ENCODE measurements around the gene BRSK1. TPM values are rescaled to one million over a fixed set of nuclear protein-coding genes. Genes with fewer than 3 reads are reported as not detected.

BRSK1 gene
- total and polyA plus RNA-seq, 2 donors from 2014 or later, result 1.4 to 6.5 TPM

- Histone ChIP-seq H3K4me1 (ENCODE audit: control insufficient read depth in 2 of 3, insufficient read depth in 2 of 3, low read depth in 1 of 3, low read length in 3 of 3) (peaks cover 0 to 6% (median 0%) of the 10 kb centered on the region in 3 donors), H3K36me3 (ENCODE audit: control insufficient read depth in 2 of 3, insufficient read depth in 3 of 3, low read length in 3 of 3) (no peaks in the 10 kb centered on the region), H3K4me3 (ENCODE audit: low read length in 3 of 3) (peak overlapping the region; percentile 16 to 37 (median 32)), H3K9ac (ENCODE audit: low read length in 3 of 3) (no peak overlapping the region), H3K27me3 (ENCODE audit: control insufficient read depth, insufficient read depth, low read length) (peaks cover 15% of the 10 kb centered on the region), H3K27ac (ENCODE audit: low read depth in 2 of 2, low read length in 2 of 2) (no peak overlapping the region), H3K9me3 (ENCODE audit: control insufficient read depth in 2 of 3, insufficient read depth in 1 of 3, low read length in 3 of 3) (no peaks in the 10 kb centered on the region)
- TF ChIP-seq, protein P1, sequence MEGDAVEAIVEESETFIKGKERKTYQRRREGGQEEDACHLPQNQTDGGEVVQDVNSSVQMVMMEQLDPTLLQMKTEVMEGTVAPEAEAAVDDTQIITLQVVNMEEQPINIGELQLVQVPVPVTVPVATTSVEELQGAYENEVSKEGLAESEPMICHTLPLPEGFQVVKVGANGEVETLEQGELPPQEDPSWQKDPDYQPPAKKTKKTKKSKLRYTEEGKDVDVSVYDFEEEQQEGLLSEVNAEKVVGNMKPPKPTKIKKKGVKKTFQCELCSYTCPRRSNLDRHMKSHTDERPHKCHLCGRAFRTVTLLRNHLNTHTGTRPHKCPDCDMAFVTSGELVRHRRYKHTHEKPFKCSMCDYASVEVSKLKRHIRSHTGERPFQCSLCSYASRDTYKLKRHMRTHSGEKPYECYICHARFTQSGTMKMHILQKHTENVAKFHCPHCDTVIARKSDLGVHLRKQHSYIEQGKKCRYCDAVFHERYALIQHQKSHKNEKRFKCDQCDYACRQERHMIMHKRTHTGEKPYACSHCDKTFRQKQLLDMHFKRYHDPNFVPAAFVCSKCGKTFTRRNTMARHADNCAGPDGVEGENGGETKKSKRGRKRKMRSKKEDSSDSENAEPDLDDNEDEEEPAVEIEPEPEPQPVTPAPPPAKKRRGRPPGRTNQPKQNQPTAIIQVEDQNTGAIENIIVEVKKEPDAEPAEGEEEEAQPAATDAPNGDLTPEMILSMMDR (IDR thresholded peaks at IDR 0.05; ENCODE audit: borderline replicate concordance, extremely low read depth, insufficient read depth), result no peak
- DNase-seq, result no peak
- FAIRE-seq, result no peak
- intact Hi-C loops (cut with DNase I), result no loop called here
Measured at GRCh38 chr19:55353356-55353802, 69.6 kb downstream of the BRSK1 start.

DNA sequence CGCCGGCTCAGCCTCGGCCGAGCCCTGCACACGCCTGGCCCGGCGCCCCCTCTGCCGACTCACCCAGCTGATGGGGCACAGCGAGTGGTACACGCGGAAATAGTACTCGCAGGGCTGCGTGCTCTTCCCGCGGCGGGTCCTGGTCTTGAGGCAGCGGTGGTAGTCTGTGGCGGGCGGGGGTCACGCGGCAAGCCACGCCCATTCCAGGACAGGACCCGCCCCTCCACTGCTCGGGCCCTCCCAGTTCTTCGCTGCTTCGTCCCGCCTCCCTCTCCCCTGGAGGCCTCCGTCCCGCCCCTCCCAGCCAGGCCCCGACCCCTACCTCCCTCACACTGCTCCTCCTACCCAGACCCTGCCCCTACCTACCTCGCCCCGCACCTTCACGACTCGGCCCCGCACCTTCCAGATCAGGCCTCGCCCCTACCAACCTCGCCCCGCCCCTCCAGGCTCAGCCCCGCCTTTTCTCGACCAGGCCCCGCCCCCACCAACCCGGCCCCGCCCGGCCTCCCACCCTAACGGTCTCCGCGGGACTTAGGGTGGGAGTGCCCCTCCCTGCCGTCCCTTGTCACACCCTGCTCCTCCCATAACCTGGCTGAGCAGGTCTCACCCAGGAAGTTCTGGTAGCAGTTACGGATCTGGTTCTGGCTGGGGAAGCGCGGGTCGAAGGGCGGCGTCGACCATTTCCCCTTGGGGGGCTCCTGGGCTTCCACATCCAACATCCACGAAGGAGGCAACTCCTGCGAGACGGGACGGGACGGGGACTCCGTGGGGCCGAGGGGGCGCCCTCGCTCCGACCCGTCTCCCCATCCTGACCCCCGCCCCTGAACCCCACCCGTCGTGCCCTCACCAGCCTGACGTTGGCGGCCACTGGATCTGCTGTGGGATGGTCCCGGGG lies 70.3 kb downstream of the BRSK1 start:
- Histone ChIP-seq H3K9ac (ENCODE audit: low read length in 3 of 3) (no peak overlapping the region), H3K4me3 (ENCODE audit: low read length in 3 of 3) (peak overlapping the region; percentile 26 to 37 (median 32)), H3K9me3 (ENCODE audit: control insufficient read depth in 2 of 3, insufficient read depth in 1 of 3, low read length in 3 of 3) (no peaks in the 10 kb centered on the region), H3K27ac (ENCODE audit: low read depth in 2 of 2, low read length in 2 of 2) (no peak overlapping the region), H3K36me3 (ENCODE audit: control insufficient read depth in 2 of 3, insufficient read depth in 3 of 3, low read length in 3 of 3) (no peaks in the 10 kb centered on the region), H3K4me1 (ENCODE audit: control insufficient read depth in 2 of 3, insufficient read depth in 2 of 3, low read depth in 1 of 3, low read length in 3 of 3) (peaks cover 0 to 6% (median 0%) of the 10 kb centered on the region in 3 donors), H3K27me3 (ENCODE audit: control insufficient read depth, insufficient read depth, low read length) (peaks cover 15% of the 10 kb centered on the region)
- intact Hi-C loops (cut with DNase I), result no loop called here
- FAIRE-seq (no peak), DNase-seq (peak; percentile 80 to 91 (median 82))
- TF ChIP-seq, protein P1 (IDR thresholded peaks at IDR 0.05; ENCODE audit: borderline replicate concordance, extremely low read depth, insufficient read depth), result no peak

- intact Hi-C loops (cut with DNase I), result no loop called here
- TF ChIP-seq, protein P1 (IDR thresholded peaks at IDR 0.05; ENCODE audit: borderline replicate concordance, extremely low read depth, insufficient read depth), result no peak
- Histone ChIP-seq H3K9me3 (ENCODE audit: control insufficient read depth in 2 of 3, insufficient read depth in 1 of 3, low read length in 3 of 3) (no peaks in the 10 kb centered on the region), H3K4me3 (ENCODE audit: low read length in 3 of 3) (peak within 1 kb of the TSS; percentile 26 to 37 (median 32)), H3K36me3 (ENCODE audit: control insufficient read depth in 2 of 3, insufficient read depth in 3 of 3, low read length in 3 of 3) (no peaks in the 10 kb centered on the region), H3K4me1 (ENCODE audit: control insufficient read depth in 2 of 3, insufficient read depth in 2 of 3, low read depth in 1 of 3, low read length in 3 of 3) (peaks cover 0 to 6% (median 0%) of the 10 kb centered on the region in 3 donors), H3K27me3 (ENCODE audit: control insufficient read depth, insufficient read depth, low read length) (peaks cover 15% of the 10 kb centered on the region), H3K27ac (ENCODE audit: low read depth in 2 of 2, low read length in 2 of 2) (no peak within 1 kb of the TSS), H3K9ac (ENCODE audit: low read length in 3 of 3) (no peak within 1 kb of the TSS)
- FAIRE-seq (no peak), DNase-seq (peak in 1 of 5 donors; percentile 74)
Measured at GRCh38 chr19:55354698-55355212, 71.0 kb downstream of the BRSK1 start, which contains the start of gene COX6B2. TSS of gene COX6B2 (minus strand) at chr19:55354719. CDS start at chr19:55354521, 198 bp downstream.
